ENCODE measurements around the gene FCGBP.

DNA sequence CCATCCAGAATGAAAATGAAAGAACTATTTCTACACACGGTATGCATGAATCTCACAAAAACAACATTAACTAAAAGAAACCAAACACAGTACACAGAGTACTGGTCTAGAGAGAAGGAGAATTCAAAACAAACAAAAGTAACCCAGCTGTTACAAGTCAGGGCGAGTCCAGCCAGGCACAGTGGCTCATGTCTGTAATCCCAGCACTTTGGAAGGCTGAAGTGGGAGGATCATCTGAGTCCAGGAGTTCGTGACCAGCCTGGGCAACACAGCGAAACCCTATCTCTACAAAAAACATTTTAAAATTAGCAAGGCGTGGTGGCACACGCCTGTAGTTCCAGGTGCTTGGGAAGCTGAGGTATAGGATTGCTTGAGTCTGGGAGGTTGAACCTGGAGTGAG, 34.8 kb upstream of the FCGBP start:
- TF ChIP-seq, protein P1, sequence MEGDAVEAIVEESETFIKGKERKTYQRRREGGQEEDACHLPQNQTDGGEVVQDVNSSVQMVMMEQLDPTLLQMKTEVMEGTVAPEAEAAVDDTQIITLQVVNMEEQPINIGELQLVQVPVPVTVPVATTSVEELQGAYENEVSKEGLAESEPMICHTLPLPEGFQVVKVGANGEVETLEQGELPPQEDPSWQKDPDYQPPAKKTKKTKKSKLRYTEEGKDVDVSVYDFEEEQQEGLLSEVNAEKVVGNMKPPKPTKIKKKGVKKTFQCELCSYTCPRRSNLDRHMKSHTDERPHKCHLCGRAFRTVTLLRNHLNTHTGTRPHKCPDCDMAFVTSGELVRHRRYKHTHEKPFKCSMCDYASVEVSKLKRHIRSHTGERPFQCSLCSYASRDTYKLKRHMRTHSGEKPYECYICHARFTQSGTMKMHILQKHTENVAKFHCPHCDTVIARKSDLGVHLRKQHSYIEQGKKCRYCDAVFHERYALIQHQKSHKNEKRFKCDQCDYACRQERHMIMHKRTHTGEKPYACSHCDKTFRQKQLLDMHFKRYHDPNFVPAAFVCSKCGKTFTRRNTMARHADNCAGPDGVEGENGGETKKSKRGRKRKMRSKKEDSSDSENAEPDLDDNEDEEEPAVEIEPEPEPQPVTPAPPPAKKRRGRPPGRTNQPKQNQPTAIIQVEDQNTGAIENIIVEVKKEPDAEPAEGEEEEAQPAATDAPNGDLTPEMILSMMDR (conservative IDR thresholded peaks at IDR 0.05; ENCODE audit: low read depth, low read length) = no peak
- TF ChIP-seq EZH2phosphoT487 (IDR thresholded peaks at IDR 0.05; ENCODE audit: borderline replicate concordance, low read length) = no peak
